Astrocyte of the cerebellum (primary cell): Measurements from ENCODE around the gene TREML2.

Experiments
- DNase-seq: peaks from one replicate; pipeline ENCODE4 v3.0.0-alpha.2; 2011; ENCODE audit warnings: low read depth
- H3K4me3 ChIP-seq: 2 replicates; pipeline ENCODE4 v1.5.1; 2011; ENCODE audit warnings: mild to moderate bottlenecking, low read depth, low read length, moderate library complexity
- in situ Hi-C: cut with HindIII; loops from 2 replicates; pipeline ENCODE4 v1.10.0; 2017; ENCODE audit warnings: low sequenced_read_pairs
- TF ChIP-seq, protein P1 (sequence below): IDR thresholded peaks from 2 replicates; pipeline ENCODE4 v1.5.1; 2012; ENCODE audit warnings: low read length, low read depth, moderate library complexity, mild to moderate bottlenecking; ENCODE audit errors: missing control alignments

Gene TREML2

DNA sequence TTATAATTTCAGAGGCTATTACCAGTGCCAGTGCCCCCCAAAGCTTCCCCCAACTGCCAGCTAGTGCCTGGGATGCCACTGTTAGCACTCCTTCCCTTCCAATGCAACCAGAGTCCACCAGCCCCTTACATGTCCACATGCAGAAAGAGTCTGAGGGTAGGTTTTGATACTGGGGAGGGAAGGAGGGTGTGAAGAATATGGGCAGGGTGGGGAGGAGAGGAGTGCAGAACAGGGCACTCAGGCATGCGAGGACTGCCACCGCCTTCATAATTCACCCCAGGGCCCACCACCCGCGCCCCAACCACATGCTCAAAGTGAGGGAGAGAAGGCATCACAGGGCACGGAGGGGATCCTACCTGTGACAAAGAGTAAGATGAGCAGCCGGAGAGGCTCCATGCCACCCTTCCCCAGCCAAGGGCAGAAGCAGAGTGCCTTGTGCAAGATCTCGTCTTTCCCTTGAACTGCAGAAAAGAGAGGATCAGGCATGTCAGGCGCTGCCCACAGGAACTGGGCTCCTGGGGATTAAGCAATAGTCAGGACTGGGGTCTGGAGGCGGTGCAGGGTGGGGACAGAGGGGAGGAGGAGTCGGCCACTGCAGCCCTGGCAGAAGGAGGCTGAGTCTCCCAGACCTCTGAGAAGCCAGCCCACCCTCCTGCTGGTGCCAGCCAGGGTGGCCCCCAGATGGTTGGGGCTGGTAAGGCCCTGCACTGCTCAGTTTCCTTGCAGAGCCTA is 38.1 kb downstream of the TREML2 start, which contains the start of gene TREM2:
TREM2 (minus strand) TSS at position 430 of the 732 bp plus-strand sequence; CDS start at position 396, 34 bp downstream.
- no peak for DNase-seq
- H3K4me3 ChIP-seq: no peak within 1 kb of the TSS
- TF ChIP-seq, protein P1, sequence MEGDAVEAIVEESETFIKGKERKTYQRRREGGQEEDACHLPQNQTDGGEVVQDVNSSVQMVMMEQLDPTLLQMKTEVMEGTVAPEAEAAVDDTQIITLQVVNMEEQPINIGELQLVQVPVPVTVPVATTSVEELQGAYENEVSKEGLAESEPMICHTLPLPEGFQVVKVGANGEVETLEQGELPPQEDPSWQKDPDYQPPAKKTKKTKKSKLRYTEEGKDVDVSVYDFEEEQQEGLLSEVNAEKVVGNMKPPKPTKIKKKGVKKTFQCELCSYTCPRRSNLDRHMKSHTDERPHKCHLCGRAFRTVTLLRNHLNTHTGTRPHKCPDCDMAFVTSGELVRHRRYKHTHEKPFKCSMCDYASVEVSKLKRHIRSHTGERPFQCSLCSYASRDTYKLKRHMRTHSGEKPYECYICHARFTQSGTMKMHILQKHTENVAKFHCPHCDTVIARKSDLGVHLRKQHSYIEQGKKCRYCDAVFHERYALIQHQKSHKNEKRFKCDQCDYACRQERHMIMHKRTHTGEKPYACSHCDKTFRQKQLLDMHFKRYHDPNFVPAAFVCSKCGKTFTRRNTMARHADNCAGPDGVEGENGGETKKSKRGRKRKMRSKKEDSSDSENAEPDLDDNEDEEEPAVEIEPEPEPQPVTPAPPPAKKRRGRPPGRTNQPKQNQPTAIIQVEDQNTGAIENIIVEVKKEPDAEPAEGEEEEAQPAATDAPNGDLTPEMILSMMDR: no peak
- in situ Hi-C loops: no loop called here

DNA sequence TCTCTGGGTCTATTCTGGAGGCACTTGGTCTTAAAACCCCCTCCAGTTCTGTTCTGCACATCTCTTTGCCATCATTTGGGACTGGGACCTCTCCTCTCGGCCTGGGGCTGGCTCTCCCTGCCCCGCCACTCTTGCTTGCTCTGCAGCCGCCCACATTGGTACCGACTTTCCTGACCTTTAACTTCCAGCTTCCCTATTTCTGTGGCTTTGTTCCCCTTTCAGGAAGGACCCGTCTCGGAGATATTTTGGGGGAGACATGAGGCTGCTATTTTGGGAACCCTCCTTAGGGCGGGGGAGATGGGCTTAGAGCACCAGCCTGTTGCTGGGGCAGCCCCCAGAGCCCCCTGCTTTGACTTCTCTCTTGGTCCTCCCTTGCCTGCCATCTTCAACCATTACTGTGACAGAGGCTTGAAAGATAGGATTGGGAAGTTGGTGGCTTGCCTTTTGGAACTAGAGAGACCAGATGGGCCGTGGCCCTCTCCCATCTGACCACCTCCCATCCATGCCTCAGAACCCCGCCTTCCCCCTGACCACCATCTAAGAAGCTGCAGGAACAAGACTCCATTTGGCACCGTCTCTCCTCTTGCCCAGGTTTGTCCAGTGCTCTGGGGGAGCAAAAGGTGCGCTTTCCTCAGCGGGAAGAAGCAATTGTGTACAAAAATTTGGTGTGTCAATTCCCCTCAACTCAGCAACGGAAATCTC is 38.9 kb downstream of the TREML2 start:
- DNase-seq: no peak
- in situ Hi-C loops: no loop called here
- TF ChIP-seq, protein P1: no peak
- no peak overlapping the region for H3K4me3 ChIP-seq

DNA sequence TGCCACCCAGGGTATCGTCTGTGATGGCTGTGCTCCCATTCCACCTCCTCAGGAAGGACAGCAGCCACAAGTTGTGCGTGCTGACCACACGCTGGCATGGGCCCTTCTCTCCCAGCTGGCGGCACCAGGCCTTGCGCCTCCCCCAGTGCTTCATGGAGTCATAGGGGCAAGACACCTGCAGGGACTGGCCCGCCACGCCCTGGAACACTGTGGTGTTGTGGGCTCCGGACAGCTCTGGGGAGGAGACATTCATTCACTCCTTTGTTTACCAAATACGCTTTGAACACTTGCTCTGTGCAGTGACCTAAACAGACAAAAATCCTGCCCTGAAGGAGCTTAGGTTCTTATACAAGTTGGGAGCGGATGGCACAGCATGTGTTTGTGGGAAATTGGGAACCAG is 39.6 kb downstream of the TREML2 start:
- in situ Hi-C loops: no loop called here
- TF ChIP-seq, protein P1: no peak
- H3K4me3 ChIP-seq: no peak overlapping the region
- DNase-seq: no peak

DNA sequence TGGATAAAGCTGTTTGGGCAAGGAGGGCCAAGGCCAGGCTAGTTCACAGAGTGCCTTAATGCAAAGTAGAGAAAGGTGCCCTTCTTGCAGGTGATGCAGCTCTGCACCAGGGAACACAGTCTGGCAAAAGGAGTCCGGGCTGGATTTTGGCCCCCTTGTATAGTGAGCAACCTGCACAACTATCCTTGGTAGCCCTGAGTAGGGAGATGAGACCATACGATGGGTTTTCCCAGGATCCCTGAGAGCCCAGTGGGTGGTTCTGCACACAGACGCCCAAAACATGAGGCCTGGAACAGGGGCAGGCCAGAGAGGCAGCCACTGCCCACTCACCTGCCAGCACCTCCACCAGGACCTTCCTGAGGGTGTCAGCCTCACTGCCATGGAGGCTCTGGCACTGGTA is 40.0 kb downstream of the TREML2 start:
- H3K4me3 ChIP-seq: no peak overlapping the region
- TF ChIP-seq, protein P1: no peak
- DNase-seq: no peak
- in situ Hi-C loops: no loop called here

DNA sequence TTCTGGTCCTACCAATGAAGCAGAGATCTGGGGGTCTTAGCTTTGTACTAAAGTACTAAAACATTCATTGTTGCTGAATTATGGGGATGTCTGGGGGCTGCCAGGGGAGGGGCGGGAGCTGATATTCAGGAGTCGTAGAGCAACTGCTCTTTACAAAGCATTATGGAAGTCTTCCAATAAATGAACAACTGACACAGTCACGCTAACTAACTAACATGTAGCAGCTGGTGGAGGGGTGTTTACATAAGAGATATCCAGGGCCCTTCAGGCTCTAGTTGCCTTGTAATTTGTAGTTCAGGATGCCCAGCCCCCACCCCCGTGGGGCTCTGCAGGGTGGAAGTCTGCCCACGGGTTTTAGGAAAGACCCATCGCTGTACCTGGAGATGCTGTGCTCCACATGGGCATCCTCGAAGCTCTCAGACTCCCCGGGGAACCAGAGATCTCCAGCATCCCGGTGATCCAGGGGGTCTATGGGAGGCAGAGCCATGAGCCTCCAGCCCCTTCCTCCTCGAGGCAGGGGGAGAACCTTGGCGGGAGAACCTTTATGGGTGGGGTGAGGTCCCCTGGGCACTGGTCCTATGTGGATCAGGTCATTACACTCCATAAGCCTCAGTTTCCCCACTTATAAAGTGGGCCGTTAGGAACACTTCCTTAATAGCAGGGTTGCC is 41.4 kb downstream of the TREML2 start:
- no peak overlapping the region for H3K4me3 ChIP-seq
- in situ Hi-C loops: no loop called here
- DNase-seq: no peak
- TF ChIP-seq, protein P1: no peak

DNA sequence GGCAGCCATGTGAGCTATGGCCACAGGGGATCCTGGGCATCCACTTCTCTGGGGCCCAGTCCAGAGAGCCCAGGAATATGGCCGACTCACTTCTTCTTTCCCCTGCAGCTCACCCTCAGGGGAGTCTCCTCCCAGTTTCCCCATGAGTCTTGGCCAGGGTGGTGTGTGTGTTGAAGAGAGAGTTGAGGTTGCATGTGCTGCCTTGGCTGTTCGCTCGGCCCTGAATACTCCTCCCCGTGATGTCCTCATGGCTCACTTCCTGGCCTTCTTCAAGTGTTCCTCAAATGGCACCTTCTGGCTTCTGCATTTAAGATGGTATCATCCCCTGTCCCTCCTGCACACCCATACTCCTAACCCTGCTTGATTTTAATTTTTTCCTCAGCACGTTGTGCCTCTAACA is 43.6 kb downstream of the TREML2 start:
- TF ChIP-seq, protein P1: no peak
- H3K4me3 ChIP-seq: no peak overlapping the region
- in situ Hi-C loops: no loop called here
- no peak for DNase-seq
